KOPT-K1 (cell line): ENCODE results near the gene MAP7D2.
"Not testable (repeated sequence)": the region's sequence is repeated elsewhere in the genome, so short reads cannot be mapped to it uniquely, and the experiment has no call there.

Experiments used
- H3K27ac ChIP-seq: fragments of 200-600 bp; sonication (generic); 2 replicates; pipeline ENCODE4 v1.5.1; 2016; ENCODE audit warnings: antibody characterized with exemption, mild to moderate bottlenecking, low read depth, low read length; ENCODE audit not compliant: poor library complexity, severe bottlenecking
- H3K36me3 ChIP-seq: fragments of 200-600 bp; sonication (generic); 2 replicates; pipeline ENCODE4 v1.5.1; 2017; ENCODE audit warnings: antibody characterized with exemption, mild to moderate bottlenecking, low read length, moderate library complexity; ENCODE audit not compliant: insufficient read depth
- H3K9me3 ChIP-seq: fragments of 200-600 bp; sonication (generic); 2 replicates; pipeline ENCODE4 v1.5.1; 2017; ENCODE audit warnings: antibody characterized with exemption, low read length, mild to moderate bottlenecking; ENCODE audit not compliant: insufficient read depth, poor library complexity, severe bottlenecking

MAP7D2 gene

GRCh38 chrX:20129547-20129946, 12.8 kb upstream of the MAP7D2 start:
- Histone ChIP-seq H3K36me3 (peaks cover 74% of the 10 kb centered on the region), H3K9me3 (no peaks in the 10 kb centered on the region), H3K27ac (no peak overlapping the region)

- no peaks in the 10 kb centered on the region for H3K9me3 ChIP-seq
- H3K36me3 ChIP-seq = peaks cover 72% of the 10 kb centered on the region
- H3K27ac ChIP-seq = no peak overlapping the region
Observed at GRCh38 chrX:20128670-20129069, 12.0 kb upstream of the MAP7D2 start.

- peaks cover 60% of the 10 kb centered on the region for H3K36me3 ChIP-seq
- H3K27ac ChIP-seq, H3K9me3 ChIP-seq: not testable (repeated sequence)
Observed at GRCh38 chrX:20127440-20127839, 10.7 kb upstream of the MAP7D2 start.

GRCh38 chrX:20126833-20127232, 10.1 kb upstream of the MAP7D2 start:
- not testable (repeated sequence) for H3K27ac ChIP-seq, H3K9me3 ChIP-seq
- peaks cover 54% of the 10 kb centered on the region for H3K36me3 ChIP-seq

GRCh38 chrX:20124964-20125363, 8.3 kb upstream of the MAP7D2 start:
- no peak overlapping the region for H3K27ac ChIP-seq
- H3K9me3 ChIP-seq = no peaks in the 10 kb centered on the region
- H3K36me3 ChIP-seq = peaks cover 35% of the 10 kb centered on the region

- Histone ChIP-seq H3K27ac (no peak overlapping the region), H3K9me3 (no peaks in the 10 kb centered on the region)
Observed at GRCh38 chrX:20118065-20118824, 1.5 kb upstream of the MAP7D2 start.

GRCh38 chrX:20116087-20116576, 575 bp downstream of the MAP7D2 start:
- no peaks in the 10 kb centered on the region for H3K36me3 ChIP-seq
- no peaks in the 10 kb centered on the region for H3K9me3 ChIP-seq
- no peak overlapping the region for H3K27ac ChIP-seq

More at GRCh38 chrX:20118065-20118824, 1.5 kb upstream of the MAP7D2 start:
- H3K36me3 ChIP-seq = no peaks in the 10 kb centered on the region

- H3K36me3 ChIP-seq = no peaks in the 10 kb centered on the region
- no peak overlapping the region for H3K27ac ChIP-seq
- no peaks in the 10 kb centered on the region for H3K9me3 ChIP-seq
Observed at GRCh38 chrX:20112022-20112774, 4.5 kb downstream of the MAP7D2 start.

- Histone ChIP-seq H3K36me3 (no peaks in the 10 kb centered on the region), H3K9me3 (no peaks in the 10 kb centered on the region), H3K27ac (no peak overlapping the region)
Observed at GRCh38 chrX:20111271-20111670, 5.4 kb downstream of the MAP7D2 start.

GRCh38 chrX:20101934-20102581, 14.6 kb downstream of the MAP7D2 start:
- Histone ChIP-seq H3K9me3 (no peaks in the 10 kb centered on the region), H3K27ac (no peak overlapping the region), H3K36me3 (no peaks in the 10 kb centered on the region)

GRCh38 chrX:20091499-20091898, 25.2 kb downstream of the MAP7D2 start:
- Histone ChIP-seq H3K9me3 (no peaks in the 10 kb centered on the region), H3K36me3 (no peaks in the 10 kb centered on the region), H3K27ac (no peak overlapping the region)

- H3K9me3 ChIP-seq = no peaks in the 10 kb centered on the region
- H3K27ac ChIP-seq = no peak overlapping the region
- H3K36me3 ChIP-seq = no peaks in the 10 kb centered on the region
Observed at GRCh38 chrX:20089845-20090244, 26.9 kb downstream of the MAP7D2 start.

GRCh38 chrX:20080277-20080676, 36.4 kb downstream of the MAP7D2 start:
- no peaks in the 10 kb centered on the region for H3K36me3 ChIP-seq
- no peaks in the 10 kb centered on the region for H3K9me3 ChIP-seq
- no peak overlapping the region for H3K27ac ChIP-seq

- Histone ChIP-seq H3K9me3 (no peaks in the 10 kb centered on the region), H3K36me3 (no peaks in the 10 kb centered on the region), H3K27ac (no peak overlapping the region)
Observed at GRCh38 chrX:20071511-20072079, 45.1 kb downstream of the MAP7D2 start.
